GM12874 (cell line): ENCODE results near the gene ROMO1.

ENCODE experiments used
- CTCF ChIP-seq: IDR thresholded peaks from 2 replicates; pipeline ENCODE4 v1.5.1; 2011; ENCODE audit warnings: low read depth, mild to moderate bottlenecking, control low read depth, low read length, moderate library complexity; ENCODE audit not compliant: insufficient read depth

Gene ROMO1

GRCh38 chr20:35700625-35701148 lies 1.5 kb downstream of the ROMO1 start:
- TF ChIP-seq CTCF = no peak

DNA sequence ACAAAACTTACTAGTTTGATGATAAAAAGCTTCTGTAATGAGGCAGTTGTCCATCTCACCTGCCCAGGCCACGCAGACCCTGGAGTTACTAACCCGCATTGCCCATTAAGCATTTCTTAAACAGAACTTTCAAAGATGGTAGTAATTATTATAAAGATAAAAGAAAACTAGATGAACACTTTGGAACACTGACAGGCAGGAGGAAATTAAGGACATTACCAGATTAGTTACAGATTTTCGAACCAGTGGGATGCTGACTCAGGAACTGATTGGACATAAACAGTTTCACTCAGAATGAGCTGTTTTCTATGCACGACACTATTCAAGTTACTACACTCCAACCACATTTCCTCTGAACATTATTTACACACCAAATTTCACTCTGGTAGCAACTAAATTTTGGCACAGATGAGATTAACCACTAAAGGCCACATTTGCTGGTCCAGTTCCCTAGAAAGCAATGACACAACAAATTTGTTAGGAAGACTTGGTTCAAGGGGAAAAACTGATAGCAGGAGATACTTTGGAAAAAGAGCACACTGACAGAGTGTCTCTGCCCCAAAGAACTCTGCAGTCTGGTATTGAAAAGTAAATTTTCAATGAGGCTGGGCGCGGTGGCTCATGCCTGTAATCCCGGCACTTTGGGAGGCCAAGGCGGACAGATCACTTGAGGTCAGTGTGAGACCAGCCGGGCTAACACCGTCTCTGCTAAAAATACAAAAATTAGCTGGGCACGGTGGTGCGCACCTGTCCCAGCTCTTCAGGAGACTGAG lies 3.0 kb downstream of the ROMO1 start:
- no peak for TF ChIP-seq CTCF

DNA sequence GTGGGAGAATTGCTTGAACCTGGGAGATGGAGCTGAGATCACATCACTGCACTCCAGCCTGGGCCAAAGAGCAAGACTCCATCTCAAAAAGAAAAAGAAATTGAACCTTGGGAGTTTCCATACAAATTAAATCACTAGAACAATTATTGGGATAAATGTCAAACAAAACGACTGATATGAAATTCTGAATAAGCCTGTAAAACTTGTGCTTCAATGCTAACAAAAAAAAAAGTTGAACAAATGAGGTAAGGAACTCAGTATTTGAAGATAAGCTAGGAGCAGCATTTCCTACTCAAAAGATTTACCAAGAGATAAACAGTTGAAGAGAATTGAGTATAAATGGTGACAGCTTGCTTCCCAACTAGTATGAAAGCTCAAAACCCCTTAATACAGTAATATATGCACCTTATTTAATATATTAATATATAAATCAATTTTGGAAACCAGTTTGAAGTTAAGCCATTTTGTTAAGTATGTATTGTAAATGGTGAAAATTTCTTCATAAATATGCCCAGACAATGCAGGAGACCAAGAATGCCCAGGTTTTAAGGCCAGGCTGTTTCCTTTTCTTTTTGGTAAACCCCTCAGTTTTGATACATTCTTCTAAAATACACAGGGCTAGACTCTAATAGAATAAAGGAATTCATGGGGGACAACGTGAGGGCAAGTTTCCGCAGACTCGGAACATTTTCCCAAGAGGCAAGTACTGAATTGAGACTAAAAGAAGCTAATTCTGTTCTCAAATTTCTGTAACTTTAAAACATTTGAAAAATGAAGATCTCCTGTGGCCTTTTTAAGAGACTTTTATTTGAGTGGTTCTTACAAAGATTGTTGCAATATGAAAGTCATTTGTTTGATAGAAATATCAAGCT lies 3.9 kb downstream of the ROMO1 start:
- TF ChIP-seq CTCF = no peak

DNA sequence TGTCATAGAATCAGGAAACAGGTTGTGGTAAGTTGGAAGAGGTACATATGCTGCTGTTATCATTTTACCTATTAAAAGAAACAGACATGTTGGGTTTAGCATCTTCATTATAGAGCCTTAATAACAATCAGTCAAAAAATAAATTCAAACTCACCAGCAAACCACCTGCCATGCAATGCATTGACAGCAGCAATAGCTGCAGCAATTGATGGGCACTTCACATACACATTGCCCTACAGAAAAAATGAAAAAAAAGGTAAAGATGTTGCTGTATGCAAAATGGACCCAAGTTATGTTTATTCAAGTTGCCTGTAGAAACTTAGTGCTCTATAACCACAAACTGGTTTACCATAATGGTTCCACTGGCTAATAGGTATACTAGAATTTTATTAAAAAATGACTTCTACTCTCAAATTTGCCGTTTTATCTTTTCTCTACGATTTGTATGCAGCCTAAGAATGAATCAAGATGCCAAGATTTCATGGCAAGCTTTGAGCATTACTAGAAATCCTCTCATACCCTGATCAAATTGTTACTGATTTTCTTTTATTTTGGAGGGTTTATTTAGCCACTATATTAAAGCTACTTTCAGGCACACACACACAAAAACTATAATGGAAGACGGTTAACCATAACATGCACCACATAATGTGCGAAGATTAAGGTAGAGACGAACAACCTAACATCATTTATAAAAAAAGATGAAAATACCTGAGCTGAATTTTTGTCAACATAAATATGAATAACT lies 5.5 kb downstream of the ROMO1 start:
- TF ChIP-seq CTCF = no peak

GRCh38 chr20:35708502-35708901 lies 9.3 kb downstream of the ROMO1 start:
- TF ChIP-seq CTCF = no peak

GRCh38 chr20:35709259-35709658 lies 10.1 kb downstream of the ROMO1 start:
- no peak for TF ChIP-seq CTCF

GRCh38 chr20:35710039-35710438 lies 10.8 kb downstream of the ROMO1 start:
- no peak for TF ChIP-seq CTCF
